ENCODE results near the gene RPA4.

GRCh38 chrX:96918864-96919263, 35.2 kb downstream of the RPA4 start:
- TF ChIP-seq CTCF (conservative IDR thresholded peaks at IDR 0.05; ENCODE audit: low read length) = no peak
- no peak for TF ChIP-seq EZH2phosphoT487 (IDR thresholded peaks at IDR 0.05; ENCODE audit: borderline replicate concordance, low read depth, low read length)

All from OCI-LY7 (cell line).